ENCODE results near the gene GNAZ.

Gene GNAZ

DNA sequence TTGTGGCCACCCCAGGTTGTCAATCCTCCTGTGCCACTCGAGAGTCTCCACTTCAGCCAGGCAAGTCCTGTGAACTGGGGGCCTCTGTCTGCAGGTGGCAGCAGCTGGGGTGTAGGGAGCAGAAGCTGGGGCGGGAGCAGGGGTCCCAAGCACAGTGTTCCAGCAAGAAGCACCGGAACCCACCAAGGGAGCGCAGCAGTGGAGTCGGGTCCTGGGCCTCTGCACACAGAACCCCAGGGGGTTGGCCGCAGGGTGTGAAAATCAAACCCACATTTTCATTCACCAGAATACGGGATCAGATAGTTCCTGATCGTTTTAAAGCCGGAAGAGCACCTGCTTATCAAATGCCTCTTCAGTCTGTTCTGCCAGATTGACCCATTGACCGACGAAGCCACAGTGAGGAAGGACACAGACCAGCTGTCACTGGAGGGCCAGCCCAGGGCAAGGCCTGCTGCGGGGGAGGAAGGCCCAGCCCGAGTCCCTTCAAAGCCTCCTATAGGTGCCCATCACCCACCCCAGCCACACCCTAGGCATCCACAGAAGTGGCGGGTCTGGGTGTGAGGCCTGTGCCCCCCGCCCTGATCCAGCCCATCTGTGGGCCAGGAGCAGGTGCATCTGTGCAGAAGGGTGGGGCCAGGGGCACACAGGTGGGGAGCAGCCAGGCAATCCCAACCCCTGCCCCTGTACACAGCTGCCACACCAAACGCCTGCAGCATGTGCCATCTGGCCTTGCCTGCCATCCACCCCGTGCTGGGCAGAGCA, 37.3 kb downstream of the GNAZ start:
- peak; percentile 42 for DNase-seq (ENCODE audit: low spot score)

DNA sequence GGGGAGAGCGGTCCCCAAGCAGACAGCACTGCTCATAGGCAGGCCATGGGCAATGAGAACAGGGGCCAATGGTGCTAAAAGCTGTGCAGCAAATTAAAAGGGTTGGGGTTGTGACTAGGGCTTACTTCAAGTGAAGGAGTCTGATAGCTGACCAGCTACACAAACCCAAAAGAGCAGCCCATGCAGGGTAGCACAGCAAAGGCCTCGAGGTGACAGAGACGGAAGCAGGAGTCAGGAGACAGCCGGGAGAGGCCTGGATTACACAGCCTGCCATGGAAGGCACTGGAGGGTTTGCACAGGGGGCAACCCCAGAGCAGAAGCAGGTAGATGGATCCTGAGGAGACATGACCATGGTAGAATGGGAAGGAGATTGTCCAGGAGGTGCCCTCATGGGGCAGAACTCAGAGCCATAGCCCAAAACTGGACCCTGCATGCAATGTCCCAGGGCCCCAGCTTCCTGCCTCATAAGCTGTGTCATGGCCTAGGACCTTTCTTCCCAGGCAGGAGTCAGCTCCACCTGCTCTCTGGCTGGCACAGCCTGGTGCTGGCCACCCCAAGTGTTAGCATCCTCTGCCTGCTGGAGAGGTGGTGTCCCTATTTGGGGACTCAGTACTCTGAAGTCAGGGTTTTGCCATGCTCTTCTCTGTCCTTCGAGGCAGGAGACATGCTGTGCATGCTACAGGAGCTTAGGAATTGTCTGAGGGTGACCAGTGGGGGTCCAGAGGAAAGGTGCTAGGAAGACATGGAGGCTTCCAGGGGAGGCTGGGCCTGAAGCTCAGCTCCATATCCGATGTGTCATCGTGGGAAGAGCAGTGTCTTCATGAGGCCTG, 38.1 kb downstream of the GNAZ start:
- DNase-seq (ENCODE audit: low spot score) = no peak

DNA sequence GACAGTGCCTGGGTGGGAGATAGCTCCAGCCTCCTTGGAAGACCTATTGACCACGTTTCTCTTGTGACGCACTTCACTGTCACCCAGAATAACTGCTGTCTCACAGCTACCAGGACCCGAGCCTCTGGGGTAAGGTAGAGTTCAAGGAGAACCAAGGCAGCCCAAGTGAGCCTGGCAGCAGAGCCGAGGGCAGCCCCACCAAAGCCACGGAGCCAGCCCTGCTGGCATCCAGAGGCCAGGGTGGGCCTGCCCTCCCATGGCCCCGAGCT, 38.7 kb downstream of the GNAZ start:
- no peak for DNase-seq (ENCODE audit: low spot score)

DNA sequence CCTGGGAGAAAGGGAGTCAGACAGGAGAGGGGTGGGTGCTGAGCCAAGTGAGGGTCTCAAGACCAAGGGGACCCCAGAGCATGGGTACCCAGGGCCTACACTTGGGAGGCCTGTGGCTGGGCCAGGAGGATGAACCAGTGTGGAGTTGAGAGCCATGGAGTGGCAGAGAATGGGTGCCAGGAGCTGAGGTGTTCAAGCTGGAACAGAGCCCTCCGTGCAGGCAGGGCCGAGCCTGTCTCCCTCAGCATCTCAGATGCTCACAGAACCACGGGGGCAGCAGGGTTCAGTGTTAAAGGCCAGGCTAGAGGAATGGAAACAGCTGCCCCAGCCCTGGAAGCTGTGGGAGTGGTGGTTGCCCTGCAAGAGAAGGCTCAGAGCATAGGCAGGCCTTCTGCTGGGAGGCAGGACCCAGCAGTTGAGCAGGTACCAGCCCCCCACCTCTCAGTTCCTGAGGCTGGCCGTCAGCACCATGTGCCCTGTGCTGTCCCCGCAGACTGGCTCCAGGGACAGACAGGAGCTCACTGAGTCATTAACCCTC, 39.2 kb downstream of the GNAZ start:
- no peak for DNase-seq (ENCODE audit: low spot score)

DNA sequence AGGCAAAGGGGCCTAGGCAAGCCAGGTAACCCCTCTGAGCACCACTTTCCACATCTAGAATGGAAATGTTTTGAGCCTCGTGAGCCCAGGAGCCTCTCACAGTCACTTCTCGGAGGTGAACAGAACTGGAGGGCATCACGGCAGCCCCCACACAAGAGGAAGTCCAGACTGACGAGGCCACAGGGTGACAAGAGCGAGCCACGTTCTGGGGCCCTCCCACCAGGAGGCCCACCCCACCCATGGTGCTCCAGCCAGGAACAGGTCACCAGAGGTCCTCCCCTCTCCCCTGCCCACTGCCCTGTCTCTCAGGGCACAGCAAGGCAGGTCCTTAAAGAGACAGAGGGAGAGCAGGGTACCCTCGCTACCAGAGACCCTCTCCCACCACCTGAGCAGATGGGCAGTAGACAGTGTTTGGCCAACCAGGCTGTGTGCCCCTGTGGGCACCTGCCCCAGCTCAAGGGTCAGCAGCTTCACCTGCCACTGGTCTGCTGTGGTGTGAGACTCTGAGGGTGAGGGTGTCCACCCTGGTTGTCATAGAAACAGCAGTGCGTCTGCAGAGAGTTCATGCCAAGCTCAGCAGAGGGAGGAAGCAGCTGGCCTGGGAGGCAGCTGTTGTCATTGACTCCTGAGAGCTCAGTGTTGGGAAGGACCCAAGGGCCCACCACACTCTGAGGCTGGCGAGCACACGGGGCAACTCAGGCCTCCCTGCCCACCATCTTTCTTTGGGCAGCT, 40.0 kb downstream of the GNAZ start:
- DNase-seq (ENCODE audit: low spot score) = peak; percentile 52

DNA sequence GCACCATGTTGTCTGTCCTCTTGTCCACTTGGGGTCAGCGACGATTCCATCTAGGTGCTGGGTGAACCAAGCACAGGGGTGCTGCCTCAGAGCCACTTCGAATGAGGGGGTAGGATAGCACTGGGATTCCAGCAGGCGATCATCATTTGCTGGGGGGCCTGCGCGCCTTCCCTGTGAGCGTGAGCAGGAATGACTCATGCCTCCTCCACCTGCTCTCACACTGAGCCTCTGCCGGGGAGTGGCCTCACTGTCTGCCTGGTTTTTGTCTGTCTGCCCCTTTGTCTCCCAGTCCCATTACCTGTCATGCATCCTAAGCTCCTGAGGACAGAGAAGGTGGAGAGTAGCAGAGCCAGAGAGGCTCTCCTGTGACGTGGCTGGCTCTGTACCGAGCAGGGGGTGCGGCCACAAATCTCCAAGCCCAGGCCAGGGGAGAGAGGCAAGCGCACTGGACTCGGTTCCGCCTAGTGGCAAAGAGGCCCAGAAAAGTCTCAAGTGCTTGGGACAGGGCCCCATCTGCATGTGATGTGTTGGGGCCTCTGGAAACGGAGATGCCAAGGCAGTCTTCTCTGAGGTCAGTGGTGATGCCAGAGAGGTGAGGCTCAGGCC, 40.7 kb downstream of the GNAZ start:
- DNase-seq (ENCODE audit: low spot score) = no peak

DNA sequence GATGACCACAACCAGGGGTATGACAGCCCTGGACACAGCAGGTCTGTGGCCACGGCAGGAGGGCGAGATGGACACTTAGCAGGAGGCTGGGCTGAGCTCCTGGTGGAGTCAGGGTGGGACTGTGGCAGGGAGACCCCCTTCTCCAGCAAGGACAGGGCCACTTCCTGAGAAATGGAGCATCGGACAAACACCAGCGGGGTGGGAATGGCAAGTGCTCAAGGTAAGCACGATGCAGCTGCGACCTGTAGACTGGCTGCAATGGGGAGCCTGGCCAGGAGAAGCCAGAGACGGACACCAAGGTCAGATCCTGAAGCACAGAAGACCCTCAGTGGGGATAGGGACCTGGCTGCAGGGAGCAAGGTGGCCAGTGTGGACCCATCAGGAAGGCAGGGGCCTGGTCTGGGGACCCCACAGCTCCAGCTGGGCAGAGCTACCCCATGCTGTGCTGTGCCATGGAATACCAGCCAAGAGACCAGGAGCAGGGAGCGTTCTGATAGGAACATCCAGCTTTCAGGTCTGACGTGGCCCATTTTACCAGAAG, 42.2 kb downstream of the GNAZ start:
- DNase-seq (ENCODE audit: low spot score) = no peak

DNA sequence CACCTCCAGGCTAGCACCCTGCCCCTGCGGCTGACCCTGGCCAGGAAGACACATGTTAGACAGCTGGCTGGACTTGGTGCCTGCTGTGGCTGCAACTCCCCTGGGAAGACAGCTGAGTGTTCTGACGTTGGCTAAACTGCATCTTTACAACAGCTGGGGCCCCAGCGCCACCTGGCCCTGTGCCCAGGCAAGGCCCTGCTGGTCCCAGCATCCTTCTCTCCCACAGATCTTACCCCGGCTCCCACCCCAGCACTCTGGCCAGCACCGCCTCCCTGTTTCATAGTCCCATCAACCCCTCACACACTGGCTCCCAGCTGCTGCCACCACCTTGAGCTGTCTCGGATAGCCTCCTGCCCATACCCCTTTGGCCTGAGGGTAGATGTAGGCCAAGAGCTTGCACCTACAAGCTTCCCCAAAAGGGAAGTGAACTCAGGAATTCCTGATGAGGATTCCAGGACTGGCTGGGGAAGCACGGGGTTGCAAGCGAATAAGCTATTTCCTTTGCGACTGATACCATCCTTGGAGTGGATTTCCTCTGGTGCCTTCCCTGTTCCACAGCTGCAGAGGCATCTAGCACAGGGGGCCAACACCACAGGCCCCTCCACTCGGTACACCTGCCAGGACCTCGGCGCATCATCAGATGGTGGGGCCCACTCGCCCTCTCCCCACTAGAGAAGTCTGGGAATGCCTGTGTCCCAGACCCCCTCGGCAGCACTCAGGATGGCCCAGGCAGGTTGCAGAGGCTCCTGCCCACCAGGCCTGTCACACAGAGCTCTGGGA, 42.9 kb downstream of the GNAZ start:
- peak; percentile 73 for DNase-seq (ENCODE audit: low spot score)

DNA sequence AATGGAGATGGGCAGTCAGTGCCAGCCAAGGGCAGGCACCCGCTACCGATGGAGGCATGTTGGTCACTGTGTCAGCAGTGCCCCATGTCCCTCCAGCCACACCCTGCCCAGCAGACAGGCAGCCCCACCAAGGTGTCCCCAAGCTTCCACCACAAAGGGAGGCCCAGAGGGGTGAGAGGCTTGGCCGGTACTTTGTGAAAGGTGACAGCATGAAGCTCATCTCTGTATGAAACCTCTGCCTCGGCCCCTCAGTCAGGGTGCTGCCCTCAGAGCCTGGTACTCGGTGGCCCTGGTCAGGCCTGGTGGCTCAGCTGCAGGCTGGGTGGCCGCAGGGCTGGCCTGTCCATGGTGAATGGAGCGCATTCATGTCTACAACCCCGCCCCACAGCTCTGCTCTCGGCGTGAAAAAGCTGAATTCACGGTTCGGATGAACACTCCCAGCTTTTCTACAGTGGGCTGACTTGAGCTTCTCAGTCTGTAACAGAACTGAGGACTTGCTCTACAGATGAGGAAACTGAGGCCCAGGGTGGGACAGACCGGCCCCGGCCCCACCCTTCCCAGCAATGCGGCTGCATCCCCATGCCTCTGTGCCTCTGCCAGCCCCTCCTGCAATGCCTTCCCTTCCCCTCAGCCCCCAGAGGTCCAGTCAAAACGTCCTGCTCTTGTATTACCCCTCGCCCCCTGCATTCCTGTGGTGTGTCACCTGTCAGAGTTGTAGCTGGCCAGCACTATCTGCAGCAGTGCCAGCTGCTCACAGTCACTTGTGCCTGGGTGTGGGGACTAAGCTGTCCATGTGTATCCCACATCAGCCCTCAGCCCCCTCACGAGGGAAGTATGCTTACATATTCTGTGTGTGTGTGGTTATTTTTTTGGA, 43.8 kb downstream of the GNAZ start:
- peak; percentile 25 for DNase-seq (ENCODE audit: low spot score)

DNA sequence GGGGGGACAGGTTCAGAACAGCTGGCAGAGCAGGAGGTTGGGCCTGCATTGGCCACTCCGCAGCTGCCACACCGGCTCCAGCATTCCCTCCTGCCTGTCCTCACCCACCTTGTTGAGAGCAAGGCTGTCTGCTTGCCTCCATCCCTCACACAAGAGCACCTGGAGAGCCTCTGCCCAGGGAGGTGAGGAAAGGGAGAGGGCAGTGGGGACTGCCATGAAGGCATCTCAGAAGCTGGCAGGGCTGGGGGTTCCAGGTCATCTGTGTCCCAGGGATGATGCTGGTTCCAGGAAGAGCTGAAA, 44.4 kb downstream of the GNAZ start:
- DNase-seq (ENCODE audit: low spot score) = no peak

DNA sequence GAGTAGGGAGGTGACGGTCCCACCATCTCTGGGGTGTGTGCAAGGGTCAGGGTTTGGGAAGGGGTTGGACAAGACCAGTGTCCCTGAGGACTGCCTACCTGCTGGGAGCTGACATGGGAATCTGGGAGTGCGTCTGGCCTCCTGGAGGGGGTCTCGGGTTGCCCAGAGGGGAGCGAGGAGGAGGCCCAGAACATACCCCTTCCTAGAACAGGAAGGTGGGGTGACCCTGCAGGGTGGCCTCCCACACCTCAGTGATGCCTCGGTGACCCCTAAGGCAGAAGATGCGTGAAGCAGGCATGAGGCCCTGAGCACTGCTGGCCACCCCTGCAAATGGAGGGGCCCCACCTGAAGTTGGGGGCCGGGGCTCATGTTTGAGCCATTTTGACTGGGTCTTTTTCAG, 45.0 kb downstream of the GNAZ start:
- no peak for DNase-seq (ENCODE audit: low spot score)

DNA sequence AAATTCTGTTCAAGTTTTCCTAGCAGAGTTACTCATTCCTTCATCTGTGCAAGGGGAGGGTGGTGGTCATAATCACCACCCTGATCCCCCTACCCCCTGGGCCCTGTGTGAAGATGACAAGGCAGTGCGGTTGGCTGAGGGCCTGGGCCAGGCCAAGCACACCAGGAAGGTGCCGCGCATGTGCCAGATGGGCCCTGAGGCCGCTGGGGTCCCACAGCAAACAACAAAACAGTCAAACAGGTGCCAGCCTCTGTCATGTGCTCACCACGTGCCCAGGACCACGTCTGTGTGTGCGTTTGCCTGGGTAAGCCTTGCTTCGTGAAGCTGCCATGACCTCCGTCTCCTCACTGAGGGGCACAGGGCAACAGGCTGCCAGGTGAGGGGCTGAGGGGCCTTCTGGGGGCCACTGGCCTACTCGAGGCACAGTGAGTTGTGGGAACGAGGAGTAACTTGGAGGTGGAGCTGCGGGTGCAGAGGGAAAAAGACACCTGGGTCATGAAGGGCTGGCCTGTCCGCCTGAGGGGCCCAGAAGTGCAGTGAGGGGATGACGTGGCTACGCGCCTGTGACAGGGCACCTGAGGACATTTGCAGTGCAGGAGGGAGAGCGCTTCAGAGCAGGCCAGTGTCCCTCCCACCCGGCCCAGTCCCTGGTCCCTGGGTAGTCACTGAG, 45.6 kb downstream of the GNAZ start:
- DNase-seq (ENCODE audit: low spot score) = peak; percentile 66

DNA sequence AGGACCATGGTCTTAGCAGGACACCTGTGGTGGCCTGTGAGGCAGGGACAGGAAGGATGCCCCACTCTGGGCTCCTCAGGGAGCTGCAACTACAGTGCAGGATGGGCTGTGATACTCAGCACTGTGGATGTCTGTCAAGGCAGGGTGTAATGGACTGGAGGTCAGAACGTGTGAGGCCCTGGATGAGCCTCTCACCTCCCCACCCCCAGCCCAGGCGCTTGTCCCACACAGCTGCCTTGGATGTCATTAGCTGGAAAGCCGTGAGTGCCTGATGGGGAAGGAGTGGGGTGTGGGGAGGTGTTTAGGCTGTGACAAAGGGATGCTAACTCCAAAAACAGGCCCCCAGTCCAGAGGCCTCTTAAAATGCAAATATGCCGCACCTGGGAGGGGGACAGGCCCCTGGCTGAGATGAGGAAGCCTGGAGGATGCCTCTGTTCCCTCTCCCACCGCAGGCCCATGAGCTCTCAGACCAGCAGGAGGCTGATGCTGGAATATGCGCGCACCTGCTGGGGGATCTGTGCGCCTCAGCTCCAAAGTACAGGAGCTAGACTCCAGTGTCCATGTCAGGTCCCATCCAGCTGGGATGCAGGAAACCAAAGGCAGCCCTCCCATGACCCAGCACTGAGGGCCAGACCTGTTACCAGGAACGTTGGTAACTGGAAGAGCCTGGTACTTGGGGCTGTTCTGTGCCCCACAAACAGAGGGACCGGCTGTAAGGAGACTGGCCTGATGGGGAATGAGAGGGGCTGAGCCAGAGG, 46.4 kb downstream of the GNAZ start:
- DNase-seq (ENCODE audit: low spot score) = no peak

DNA sequence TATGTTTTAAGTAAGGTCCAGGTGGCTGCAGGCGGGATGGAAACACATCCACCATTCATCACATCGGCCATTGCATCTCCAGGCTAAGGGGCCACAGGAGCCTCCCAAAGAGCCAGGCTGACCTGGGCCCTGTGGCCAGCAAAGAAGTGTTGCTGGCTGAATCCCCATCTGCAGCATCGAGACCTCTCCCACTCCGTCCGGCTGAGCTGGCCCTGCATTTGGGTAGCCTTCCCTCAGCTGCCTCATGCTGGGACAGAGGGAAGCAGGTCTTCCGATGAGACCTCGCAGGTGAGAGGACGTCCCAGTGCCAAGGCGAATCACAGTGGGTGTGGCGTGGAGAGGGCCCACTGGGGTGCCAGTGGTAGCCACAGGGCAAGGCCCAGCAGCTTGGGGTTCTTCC, 47.0 kb downstream of the GNAZ start:
- no peak for DNase-seq (ENCODE audit: low spot score)

DNA sequence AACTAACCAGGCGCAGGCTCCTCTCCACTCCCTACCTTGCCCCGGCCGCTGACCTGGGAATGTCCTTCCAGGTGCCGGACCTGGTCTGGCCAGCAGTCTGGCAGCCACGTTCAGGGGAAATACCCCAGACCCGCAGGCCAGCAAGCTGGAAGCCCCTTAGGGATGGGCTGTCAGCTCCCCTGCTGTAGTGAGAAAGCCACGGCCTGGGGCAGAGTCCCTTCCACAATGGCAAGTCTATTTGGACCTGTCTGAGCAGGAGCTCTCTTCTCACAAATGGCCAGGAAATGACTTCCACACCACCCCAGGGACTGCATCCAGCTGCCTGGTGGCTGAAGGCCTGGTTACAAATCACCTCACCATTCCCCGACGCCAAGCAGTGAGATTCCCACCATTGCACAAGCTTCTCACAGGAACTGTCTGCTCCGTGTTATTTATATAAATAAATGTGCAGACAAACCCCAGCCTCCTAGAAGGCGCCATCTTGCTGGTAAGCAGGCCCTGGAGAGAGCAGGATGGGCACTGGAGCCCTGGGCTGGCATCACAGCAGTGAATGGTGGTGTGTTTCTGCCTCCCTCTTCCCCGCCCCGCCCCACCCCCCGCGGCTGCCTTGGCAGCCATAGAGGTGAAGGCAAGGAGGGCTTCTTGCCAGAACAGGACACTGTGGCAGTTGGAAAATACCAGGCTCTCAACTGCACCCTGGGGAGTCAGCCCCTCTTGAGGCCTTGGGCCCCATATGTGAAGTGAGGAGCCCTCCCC, 47.8 kb downstream of the GNAZ start:
- no peak for DNase-seq (ENCODE audit: low spot score)

DNA sequence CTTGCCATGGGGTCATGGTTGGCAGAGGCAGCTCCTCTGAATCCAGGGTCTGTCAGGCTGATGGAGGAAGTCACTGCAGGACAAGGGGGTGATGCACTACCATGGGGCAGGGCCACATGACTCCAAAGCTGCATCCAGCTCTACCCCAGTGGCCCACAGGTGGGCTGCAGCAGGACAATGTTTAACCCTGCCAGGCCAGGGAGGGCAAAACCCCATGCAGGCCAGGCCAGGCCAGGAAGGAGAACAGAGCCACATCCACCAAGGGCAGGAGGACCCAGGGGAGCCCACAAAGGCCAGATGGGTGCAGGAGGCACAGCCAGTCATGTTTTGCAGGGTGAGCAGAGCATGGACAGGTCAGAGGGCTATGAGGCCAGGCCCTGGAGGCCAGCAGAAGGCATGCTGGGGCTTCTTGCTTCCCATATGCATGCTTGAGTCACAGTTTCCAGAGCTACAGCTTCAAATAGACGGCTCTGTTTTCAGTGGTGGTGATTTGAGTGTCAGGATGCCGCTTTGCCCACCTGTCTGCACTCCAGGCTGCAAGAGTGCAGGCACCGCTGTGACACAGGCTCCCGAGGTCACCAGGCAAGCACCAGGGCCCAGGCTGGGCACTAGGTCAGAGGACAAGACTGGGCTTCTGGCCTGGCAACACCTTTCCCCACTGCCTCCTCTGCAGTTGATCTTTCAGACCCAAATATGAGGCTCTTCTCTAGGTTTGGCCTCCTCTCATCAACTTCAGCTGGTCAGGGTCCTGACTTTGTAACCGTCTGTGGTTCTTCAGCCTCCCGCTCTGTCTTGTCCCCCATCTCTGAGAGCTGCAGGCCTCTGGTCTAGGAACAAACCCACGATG, 48.6 kb downstream of the GNAZ start:
- no peak for DNase-seq (ENCODE audit: low spot score)

All from NAMALWA (cell line).